AG20443 (cell line): Measurements from ENCODE around the gene TTC23L.

Experiments used
- DNase-seq: peaks from one replicate; pipeline ENCODE4 v3.0.0; 2012; ENCODE audit warnings: low spot score, mixed read lengths

TTC23L gene

GRCh38 chr5:34833090-34833489 lies 5.9 kb upstream of the TTC23L start:
- no peak for DNase-seq

- no peak for DNase-seq
These were observed 4.8 kb upstream of the TTC23L start for GRCh38 chr5:34833976-34834793.

- no peak for DNase-seq
These were observed 4.2 kb upstream of the TTC23L start for GRCh38 chr5:34834794-34835089.

- no peak for DNase-seq
These were observed 3.3 kb upstream of the TTC23L start for GRCh38 chr5:34835664-34836063.

GRCh38 chr5:34841816-34842215 lies 2.9 kb downstream of the TTC23L start:
- no peak for DNase-seq

GRCh38 chr5:34842554-34842953 lies 3.6 kb downstream of the TTC23L start:
- DNase-seq, result no peak

- DNase-seq, result no peak
These were observed 4.5 kb downstream of the TTC23L start for GRCh38 chr5:34843497-34843896.

- no peak for DNase-seq
These were observed 5.1 kb downstream of the TTC23L start for GRCh38 chr5:34844106-34844505.

- DNase-seq, result no peak
These were observed 6.0 kb downstream of the TTC23L start for GRCh38 chr5:34844999-34845398.

GRCh38 chr5:34847056-34847455 lies 8.1 kb downstream of the TTC23L start:
- no peak for DNase-seq

GRCh38 chr5:34847552-34847951 lies 8.6 kb downstream of the TTC23L start:
- no peak for DNase-seq

- no peak for DNase-seq
These were observed 9.3 kb downstream of the TTC23L start for GRCh38 chr5:34848230-34848629.

- DNase-seq, result no peak
These were observed 10.3 kb downstream of the TTC23L start for GRCh38 chr5:34849253-34849652.

GRCh38 chr5:34854459-34855174 lies 15.7 kb downstream of the TTC23L start:
- no peak for DNase-seq

- no peak for DNase-seq
These were observed 18.2 kb downstream of the TTC23L start for GRCh38 chr5:34857161-34857560.

- DNase-seq, result no peak
These were observed 18.9 kb downstream of the TTC23L start for GRCh38 chr5:34857894-34858293.

- DNase-seq, result no peak
These were observed 19.8 kb downstream of the TTC23L start for GRCh38 chr5:34858790-34859189.

- no peak for DNase-seq
These were observed 20.3 kb downstream of the TTC23L start for GRCh38 chr5:34859253-34859652.

- DNase-seq, result no peak
These were observed 25.0 kb downstream of the TTC23L start for GRCh38 chr5:34863946-34864345.

GRCh38 chr5:34865091-34865490 lies 26.1 kb downstream of the TTC23L start:
- DNase-seq, result no peak

- DNase-seq, result no peak
These were observed 28.1 kb downstream of the TTC23L start for GRCh38 chr5:34866989-34867471.

- DNase-seq, result no peak
These were observed 28.7 kb downstream of the TTC23L start for GRCh38 chr5:34867660-34868059.

- no peak for DNase-seq
These were observed 29.8 kb downstream of the TTC23L start for GRCh38 chr5:34868791-34869190.

- DNase-seq, result no peak
These were observed 30.3 kb downstream of the TTC23L start for GRCh38 chr5:34869256-34869655.
